Skin of body (tissue), 2 donors: ENCODE data around the gene MKLN1. TPM values are rescaled to one million over a fixed set of nuclear protein-coding genes. Genes with fewer than 3 reads are reported as not detected.
"Not testable (repeated sequence)": the region's sequence is repeated elsewhere in the genome, so short reads cannot be mapped to it uniquely, and the experiment has no call there.

Experiments
- DNase-seq: peaks from one replicate; lab custom pipeline; 2025; lab: John Stamatoyannopoulos, UW
- total RNA-seq: library from RNA; depleted of rRNA; stranded (reverse); fragments of >200 nt; gene quantifications from one replicate; pipeline ENCODE4 v1.2.3, GENCODE V29; 2014

Gene MKLN1
- total RNA-seq, 1 donor from 2014 or later = 62.3 TPM

DNA sequence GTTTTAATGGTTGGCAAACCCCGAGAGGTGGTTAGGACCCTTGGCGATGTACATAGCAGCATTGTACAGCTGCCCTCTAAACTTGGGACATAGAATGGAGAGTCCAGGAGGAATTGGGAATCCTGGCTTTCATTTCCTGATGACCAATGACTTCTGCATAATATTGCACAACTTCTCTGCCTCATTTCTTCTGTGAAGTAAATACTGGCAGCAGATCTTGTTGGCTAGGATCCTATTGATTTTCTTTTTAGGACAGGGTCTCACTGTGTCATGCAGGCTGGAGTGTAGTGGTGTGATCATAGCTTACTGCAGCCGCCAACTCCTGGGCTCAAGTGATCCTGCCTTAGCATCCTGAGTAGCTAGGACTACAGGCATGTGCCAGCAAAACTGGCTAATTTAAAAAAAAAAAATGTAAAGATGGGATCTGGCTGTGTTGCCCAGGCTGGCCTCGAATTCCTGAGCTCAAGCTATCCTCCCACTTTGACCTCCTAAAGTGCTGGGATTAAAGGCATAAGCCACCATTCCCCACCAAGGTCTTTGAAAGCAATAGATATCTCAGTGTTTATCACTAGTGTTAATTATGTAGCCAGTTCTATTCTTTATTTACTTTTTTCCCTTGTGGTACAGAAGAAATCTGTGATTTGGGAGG lies 170.7 kb downstream of the MKLN1 start:
- no peak for DNase-seq

DNA sequence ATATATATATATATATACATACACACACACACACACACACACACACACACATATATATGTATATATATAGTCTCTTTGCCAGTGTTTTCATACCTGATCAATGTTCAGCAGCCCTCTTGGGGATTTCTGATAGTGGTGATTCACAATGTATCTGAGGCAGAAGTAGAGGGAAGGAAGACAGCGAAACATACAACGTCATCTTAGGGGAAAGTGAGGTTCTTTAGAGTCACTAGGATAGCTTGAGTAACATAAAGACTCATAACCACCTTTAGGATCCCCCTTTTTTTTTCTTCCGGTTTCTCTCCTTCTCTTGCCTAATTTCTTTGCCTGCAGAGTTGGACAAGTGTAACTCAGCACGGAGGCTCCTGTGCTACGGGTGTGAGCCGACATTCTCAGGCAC lies 172.1 kb downstream of the MKLN1 start:
- DNase-seq = no peak

DNA sequence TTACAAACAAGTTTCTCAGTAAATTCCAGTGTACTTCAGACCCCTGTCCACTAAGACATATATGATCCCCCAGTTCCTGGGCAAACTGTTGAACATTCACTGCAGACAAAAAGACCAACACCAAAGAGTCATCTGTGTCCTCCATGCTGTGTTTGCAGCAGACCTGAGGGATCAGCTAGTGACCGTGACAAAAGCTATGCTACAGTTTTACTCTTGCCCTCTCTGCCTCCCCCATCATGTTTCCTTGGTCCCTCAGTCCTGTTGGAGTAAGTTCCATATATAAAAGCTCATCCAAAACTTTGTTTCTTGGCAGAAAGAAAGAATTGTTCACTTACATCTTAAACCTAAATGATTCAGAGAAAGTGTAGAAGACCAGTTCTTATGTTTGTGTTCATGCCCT lies 172.7 kb downstream of the MKLN1 start:
- DNase-seq = no peak

DNA sequence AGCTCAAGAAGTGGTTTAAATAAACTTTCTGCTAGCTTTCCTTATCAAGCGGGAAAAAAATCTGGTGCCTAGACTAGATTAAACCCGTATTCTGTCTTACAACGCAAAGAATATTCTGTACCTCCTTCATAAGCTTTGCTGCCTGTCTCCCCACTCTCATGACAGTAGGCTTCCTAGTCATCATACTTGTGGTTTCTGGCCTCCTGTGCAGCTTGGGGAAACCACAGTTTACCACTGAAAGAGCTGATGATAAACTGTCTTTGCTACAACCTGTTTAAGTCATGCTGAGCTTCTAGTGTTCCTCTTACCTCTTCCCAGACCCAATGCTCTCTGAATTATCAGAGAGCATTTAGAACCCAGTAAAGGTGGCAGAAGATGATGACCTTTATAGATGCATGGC lies 173.7 kb downstream of the MKLN1 start:
- DNase-seq = no peak

DNA sequence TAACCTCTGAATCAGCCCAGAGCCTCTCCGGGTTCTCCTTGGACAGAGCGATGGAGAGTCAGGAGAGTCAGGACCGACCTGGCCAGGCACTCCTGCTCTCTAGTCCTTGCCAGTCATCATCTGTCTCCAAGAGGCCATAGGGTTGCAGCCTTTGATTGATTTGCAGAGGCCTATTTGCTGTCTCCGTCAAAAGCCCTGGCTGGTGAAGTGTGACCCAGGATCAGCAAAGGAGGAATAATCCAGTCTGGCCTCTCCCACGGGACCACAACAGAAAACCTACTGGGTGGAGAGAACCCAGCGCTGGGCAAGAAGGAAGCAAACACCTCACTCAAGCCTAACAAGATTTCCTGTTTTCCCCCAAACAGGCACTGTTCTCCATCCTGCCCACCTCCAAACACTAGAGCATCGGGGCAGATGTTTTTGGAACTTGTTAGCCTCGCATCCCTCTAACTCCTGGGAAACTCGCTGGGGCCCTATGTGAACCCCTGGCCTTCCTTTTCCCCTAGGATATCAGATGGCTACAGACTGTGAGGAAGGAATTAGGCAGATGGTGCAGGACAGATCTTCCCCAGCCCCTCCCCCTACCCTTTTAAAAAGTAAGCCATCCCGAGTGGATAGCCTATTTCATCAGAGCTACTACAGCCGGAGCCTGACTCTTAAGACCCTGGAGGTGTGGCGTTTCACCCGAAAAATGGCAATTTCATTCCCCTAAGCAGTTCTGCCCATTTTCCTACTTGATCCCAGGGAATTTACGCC lies 174.4 kb downstream of the MKLN1 start:
- DNase-seq = no peak

DNA sequence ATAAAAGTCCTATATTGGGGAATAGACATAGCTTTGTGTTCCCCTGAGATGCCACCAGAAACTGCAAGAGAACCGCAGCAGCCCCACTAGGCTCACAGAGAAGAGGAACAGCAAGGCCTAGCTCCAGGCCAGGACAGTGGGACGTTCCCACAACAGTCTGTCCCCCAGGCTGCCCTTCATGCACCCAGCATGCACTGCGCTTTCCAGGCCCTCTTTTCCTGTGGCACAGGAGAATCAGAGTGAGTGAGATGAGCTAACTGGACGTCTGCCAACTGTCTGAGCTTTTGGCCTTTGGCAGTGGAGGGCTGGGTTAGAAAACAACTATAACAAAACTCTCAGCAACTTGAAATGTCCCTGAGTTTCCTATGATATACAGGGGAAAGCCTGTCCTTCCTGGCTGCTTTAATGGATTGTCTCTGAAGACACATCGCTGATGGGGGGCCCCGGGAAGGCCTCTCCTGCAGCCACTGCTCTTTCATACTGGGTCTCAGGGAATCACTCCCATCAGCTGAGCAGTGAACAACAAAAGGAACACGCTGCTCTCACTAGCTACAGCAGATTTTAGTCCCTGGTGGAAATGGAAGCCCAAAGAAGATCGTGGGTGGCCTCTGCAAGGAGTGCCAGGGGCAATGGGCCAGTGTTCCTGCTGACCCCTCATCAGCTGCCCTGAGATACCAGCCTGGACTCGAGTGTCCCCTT lies 175.3 kb downstream of the MKLN1 start:
- DNase-seq = peak; percentile 30

DNA sequence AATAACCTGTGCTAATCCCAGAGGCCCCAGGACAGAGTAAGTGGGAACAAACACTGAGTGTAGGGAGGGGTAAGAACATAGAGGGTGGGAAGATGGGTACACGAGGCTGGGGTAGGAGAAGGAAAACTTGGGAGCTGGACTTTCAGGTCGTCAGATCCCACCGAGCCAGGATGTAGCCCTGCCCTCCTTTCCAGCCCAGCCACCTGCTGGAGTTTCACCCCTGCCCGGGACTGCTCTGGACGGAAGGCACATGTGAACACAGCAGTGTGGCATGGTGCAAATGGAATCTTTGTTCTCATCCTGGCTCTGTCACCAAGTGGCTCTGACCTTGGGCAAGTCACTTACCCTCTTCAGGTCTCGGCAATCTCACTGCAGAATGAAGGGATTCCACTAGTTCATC lies 176.0 kb downstream of the MKLN1 start:
- no peak for DNase-seq

DNA sequence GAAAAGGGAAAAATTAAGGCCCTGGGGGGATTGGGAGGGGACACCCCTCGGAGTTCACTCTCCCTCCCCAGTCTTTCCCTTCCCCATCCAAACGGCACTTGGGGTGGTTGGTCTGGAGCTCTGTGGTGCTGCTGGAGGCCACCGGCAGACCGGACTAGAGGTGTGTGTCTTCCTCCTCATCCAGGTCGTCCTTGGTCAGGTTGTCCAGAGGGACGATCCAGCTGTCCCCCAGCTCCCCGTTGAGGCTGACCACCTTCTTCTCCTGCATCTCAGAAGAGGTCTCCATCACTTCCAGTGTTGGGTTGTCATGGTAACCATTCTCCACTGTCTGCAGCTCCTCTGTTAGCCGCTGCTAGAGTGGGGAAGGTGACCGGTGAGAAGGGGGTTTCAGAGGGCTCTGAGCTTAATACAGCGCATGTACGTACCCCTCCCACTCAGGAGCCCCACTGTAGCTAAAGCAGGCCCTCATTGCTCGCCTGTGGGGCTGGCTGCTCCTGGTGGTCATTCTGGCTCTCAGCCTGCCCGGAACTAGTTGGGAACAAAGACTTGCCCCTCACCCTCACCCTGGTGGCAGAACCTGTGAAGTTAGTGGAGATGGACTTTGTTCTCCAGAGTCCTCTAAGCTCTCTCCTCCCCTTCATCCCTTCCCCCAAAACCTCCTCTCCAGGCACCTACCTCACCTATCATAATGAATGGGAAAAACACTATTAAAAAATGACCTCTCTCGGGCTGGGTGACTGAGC lies 176.7 kb downstream of the MKLN1 start:
- DNase-seq = no peak

DNA sequence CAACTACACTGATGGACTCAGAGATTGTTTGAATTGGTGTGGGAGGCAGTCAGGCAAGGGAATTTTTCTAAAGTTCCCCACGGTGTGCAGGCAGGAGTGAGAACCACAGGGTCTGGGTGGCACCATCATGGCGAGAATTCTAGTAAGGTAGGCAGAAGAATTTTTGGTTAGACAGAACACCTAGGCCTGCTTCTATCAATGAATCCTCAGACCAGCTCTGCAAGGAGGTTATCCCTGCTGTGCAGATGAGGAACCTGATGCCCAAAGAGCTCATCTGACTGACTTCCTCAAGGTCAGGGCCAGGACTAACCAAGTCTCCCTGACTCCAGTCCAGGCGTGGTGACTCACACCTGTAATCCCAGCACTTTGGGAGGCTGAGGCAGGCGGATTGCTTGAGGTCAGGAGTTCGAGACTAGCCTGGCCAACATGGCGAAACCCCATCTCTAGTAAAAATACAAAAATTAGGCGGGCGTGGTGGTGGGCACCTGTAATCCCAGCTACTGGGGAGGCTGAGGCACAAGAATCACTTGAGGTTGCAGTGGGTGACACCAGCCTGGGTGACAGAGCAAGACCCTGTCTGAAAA lies 177.5 kb downstream of the MKLN1 start:
- not testable (repeated sequence) for DNase-seq

DNA sequence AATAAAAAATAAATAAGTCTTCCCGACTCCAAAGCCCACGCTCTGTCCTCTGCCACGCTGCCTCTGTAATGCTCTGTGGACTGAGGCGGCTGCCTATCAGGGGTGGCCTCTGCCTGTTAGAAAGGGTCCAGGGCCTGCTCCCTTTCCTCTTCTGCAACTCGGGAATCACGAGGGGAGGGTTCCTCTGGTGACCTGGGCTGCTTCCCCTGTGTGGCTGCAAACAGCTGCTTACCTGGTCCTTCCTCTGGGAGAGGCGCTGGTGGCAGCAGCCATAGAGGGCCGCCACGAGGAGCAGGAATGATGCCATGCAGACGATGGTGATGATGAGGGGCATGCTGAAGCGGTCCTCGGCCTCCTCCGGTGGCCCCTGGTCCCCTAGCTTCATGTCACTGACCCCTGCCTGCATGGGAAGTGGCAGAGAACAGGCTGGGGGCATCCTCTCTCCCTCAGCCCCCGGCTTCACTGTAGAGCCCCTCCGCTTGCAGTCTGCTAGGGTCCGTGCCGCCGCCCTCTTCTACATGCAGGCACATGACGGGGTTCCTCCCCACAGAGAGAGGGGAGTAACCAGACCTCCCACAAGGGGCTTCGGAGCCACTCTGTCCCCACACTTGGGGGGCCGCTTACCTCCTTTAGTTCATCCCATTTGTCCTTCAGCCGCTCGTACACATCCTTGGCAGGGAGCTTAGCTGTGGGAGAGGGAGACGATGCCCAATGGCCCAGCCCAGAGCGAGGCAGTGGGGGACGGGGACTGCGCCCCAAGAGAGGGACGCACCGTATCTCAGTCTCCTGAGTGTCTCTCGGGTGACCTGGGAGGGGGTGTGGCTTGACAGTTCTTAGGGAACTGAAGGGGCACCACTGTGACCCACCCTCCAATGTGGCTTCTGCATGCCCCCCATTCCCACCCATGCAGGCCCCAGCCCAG lies 178.2 kb downstream of the MKLN1 start:
- no peak for DNase-seq

DNA sequence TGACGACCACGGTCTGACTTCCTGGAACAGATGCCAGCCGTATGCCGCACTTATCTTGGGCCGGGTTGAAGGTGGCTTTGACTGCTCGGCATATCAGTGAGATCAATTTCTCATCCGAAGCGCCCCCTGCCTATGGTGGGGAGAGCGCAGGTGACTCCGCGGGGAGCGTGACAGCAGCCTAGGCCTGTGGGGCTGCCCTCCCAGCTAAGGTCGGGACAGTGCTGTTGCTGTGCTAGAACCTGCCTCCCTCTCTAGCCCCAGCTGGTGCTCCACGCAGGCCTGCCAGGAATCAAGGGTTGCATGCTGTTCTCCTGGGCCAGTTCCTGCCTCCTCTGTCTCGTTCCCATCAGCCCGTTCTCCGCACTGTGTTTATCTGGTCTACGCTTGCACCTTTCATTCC lies 178.9 kb downstream of the MKLN1 start:
- no peak for DNase-seq

DNA sequence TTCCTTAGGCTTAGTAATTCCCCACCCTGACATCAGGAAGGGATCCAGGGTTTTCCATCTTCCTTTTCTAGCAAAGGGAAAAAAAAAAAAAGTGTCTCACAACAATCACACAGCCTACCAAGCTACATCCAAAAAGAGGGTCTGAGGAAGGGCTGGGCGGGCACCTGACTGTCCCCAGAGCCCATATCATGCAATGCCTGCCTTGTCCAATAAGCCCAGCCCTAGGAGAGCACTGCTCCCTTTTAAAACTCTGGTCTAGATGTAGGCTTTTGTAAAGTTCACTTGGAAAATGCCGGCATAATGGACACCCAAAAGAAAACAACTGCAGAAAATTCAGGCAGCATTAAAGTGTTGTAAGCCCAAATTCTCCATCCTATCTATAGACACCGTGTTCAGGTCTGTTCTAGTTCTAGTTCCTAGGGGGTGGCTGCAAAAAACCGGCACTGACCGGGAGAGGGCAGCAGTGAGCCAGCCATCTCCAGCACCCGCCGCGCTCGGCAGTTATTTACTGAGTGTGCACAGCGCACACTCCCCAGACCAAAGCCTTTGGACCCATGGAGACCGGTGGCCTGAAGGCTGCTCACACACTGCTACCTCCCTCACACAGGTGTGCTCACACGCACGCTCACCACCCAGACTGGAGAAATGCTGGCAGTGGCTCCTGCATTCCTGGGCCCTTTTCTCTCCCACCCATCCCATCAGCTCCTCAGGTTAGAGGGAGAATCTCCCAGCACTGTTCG lies 180.1 kb downstream of the MKLN1 start:
- DNase-seq = no peak

DNA sequence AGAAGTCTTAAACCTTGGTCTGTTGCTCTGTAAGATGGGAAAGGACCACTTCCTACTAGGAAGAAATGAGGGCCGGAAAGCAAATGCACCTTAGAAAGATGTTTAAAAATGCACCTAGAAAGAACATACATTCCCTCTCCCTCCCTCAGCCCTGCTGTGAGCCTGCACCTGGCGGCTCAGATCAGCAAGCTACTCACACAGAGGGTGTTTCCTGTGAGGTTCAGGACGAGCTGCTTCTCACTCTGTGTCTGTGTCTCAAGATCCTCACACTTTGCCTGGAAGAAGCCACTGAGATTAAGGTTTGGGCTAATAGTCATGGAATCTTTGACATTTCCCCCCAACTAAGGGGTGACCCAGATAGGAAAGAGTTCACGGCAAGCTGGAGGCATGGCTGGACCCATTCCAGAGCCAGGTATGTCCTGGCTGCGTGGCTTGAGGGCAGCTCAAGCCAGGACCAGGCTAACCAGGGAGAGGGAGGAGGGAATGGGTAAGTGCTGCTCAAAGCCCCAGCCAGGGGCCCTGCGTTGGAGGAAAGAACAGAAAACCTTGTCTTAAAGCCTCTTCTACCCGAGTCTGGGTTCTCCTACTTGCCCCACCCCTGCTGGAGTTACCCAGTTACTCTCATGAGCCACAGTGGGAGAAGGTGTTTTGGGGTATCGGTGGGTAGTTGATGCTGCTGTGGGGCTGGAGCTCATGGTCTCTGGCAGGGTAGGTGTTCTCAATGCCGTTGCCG lies 181.2 kb downstream of the MKLN1 start:
- no peak for DNase-seq

DNA sequence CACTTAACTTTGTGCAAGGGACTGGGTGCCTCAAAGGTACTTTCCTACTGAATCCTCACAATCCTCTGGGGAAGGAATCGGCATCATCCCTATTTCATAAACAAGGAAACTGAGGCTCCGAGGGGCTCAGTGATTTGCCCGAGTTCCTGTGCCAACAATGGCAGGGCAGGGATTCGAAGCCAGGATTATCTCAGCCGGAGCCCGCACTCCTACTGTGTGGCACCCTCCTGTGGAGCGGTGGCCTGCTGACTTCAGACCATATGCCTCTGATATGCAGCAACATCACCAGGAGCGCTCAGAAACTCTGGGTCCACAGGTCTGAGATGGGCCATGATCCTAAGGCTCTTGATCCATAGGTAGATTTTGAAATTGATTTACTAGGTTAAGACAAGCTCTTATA lies 182.1 kb downstream of the MKLN1 start:
- DNase-seq = no peak

DNA sequence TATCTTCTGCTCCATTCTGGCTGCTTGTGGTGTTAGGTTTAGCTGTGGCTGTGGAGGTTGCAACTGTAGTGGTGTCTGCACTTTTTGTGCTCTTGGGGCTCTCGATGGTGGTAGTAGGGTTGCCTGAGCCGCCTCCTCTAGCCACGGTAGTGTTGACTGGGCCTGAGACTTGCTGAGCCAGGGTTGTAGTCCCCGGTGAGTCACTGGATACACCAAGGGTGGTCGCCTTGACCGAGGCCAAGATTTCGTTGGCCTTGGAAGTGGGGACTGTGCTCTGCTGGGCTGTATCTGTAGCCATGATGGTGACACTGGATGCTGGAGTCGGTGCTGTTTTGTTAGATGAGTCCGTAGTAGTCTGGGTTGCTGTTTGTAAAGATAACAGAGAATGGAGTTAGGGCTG lies 183.4 kb downstream of the MKLN1 start:
- no peak for DNase-seq

DNA sequence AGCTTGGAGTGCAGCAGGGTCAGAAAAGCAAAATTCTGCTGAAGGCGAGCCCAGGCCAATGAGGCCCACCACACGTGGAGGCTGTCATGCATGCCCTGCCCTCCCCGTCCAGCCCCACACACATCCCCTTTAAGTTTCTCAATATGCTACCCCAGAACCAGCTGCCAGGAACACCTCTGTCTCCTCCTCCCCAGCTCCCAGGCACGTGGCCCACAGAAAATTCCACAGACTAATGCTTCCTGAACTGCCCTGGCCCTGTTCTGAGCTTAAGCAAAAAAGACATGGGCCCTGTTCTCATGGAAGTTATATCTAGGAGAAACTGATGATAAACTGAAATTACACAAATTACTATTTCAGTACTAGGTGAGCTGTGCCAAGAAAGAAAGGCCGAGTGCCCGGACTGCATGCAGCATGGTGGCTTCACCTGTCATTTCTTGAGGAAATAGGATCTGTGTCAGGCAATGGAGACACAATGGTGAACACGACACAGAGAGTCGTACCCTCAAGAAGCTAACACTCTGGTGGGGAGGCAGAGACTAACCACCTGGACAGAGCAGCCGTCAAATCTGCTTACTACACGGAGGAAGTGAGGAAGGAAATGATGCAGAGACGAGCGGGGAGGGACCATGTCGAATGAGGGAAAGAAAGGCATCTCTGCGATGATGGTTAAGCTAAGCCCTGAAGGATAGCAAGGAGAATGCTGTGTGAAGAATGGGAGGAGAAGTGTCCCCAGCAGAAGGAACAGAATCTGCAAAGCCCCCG lies 184.3 kb downstream of the MKLN1 start:
- DNase-seq = no peak

DNA sequence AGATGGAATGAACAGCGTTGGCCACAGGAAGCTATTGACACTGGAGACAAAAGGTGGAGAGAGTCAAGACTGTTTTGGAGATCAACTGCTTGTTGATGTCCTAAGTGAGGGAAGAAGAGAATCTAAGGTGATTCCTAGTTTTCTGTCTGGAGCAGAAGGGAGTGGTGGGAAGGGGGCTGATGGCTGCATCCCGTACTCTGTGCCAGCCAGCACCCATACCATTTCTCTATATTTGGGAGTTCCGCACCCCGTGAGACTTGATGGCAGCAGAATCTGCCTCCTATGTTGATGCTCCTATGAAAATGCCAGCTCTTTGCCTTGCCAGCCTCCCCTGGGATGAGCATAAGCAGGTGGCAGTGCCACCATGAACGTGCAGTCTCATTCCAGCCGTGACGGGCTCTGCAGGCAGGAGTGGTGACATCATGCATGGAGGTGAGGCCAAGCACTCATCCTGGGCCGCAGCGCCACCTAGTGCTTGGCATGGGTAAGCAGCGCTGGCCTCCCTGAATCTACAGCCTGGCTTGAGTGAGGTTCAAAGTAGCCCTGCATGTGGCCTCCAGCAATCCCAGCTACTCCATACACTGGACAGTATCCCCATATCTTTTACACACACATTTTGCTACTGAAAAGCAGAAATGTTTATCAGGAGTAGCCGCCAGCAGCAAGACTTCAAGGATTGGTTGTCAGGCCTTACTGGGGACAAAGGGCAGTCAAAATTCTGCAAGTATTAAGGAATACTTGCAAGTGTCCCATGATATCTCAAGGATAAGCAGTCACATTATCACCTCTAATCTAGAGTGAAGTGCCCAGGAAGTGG lies 185.8 kb downstream of the MKLN1 start:
- peak; percentile 50 for DNase-seq
